ENCODE measurements around the gene TRERF1. TPM values are rescaled to one million over a fixed set of nuclear protein-coding genes. Genes with fewer than 3 reads are reported as not detected.
"Not testable (repeated sequence)": the region's sequence is repeated elsewhere in the genome, so short reads cannot be mapped to it uniquely, and the experiment has no call there.

TRERF1 gene
- 9.8 TPM for total RNA-seq

- H3K4me1 ChIP-seq (ENCODE audit: insufficient read depth, low read length), result peaks cover 50% of the 10 kb centered on the region
- no peaks in the 10 kb centered on the region for H3K27me3 ChIP-seq (ENCODE audit: insufficient read depth, low read length)
- no peaks in the 10 kb centered on the region for H3K9me3 ChIP-seq (ENCODE audit: low read depth, low read length)
- H3K4me3 ChIP-seq (ENCODE audit: low read length), result peak within 1 kb of the TSS; percentile 75
Measured at GRCh38 chr6:42451333-42452170, at the start of gene TRERF1. TRERF1 (minus strand) TSS chr6:42451926; CDS start chr6:42269590, 182,336 bp downstream.

GRCh38 chr6:42498473-42499128 lies 46.9 kb upstream of the TRERF1 start:
- no peak overlapping the region for H3K4me3 ChIP-seq (ENCODE audit: low read length)
- no peaks in the 10 kb centered on the region for H3K9me3 ChIP-seq (ENCODE audit: low read depth, low read length)
- H3K27me3 ChIP-seq (ENCODE audit: insufficient read depth, low read length), result no peaks in the 10 kb centered on the region
- H3K4me1 ChIP-seq (ENCODE audit: insufficient read depth, low read length), result no peaks in the 10 kb centered on the region

GRCh38 chr6:42493914-42494539 lies 42.3 kb upstream of the TRERF1 start:
- Histone ChIP-seq H3K9me3 (ENCODE audit: low read depth, low read length) (no peaks in the 10 kb centered on the region), H3K27me3 (ENCODE audit: insufficient read depth, low read length) (no peaks in the 10 kb centered on the region), H3K4me1 (ENCODE audit: insufficient read depth, low read length) (no peaks in the 10 kb centered on the region), H3K4me3 (ENCODE audit: low read length) (no peak overlapping the region)

GRCh38 chr6:42488129-42488528 lies 36.4 kb upstream of the TRERF1 start:
- Histone ChIP-seq H3K4me3 (ENCODE audit: low read length) (no peak overlapping the region), H3K9me3 (ENCODE audit: low read depth, low read length) (no peaks in the 10 kb centered on the region), H3K27me3 (ENCODE audit: insufficient read depth, low read length) (no peaks in the 10 kb centered on the region), H3K4me1 (ENCODE audit: insufficient read depth, low read length) (no peaks in the 10 kb centered on the region)

- H3K27me3 ChIP-seq (ENCODE audit: insufficient read depth, low read length), result no peaks in the 10 kb centered on the region
- no peaks in the 10 kb centered on the region for H3K4me1 ChIP-seq (ENCODE audit: insufficient read depth, low read length)
- H3K4me3 ChIP-seq (ENCODE audit: low read length), result no peak overlapping the region
- H3K9me3 ChIP-seq (ENCODE audit: low read depth, low read length), result no peaks in the 10 kb centered on the region
Measured at GRCh38 chr6:42484261-42484660, 32.5 kb upstream of the TRERF1 start.

GRCh38 chr6:42482174-42482573 lies 30.4 kb upstream of the TRERF1 start:
- H3K4me1 ChIP-seq (ENCODE audit: insufficient read depth, low read length), result no peaks in the 10 kb centered on the region
- no peaks in the 10 kb centered on the region for H3K27me3 ChIP-seq (ENCODE audit: insufficient read depth, low read length)
- H3K9me3 ChIP-seq (ENCODE audit: low read depth, low read length), result no peaks in the 10 kb centered on the region
- no peak overlapping the region for H3K4me3 ChIP-seq (ENCODE audit: low read length)

- H3K9me3 ChIP-seq (ENCODE audit: low read depth, low read length), result peaks cover 17% of the 10 kb centered on the region
- no peaks in the 10 kb centered on the region for H3K27me3 ChIP-seq (ENCODE audit: insufficient read depth, low read length)
- H3K4me3 ChIP-seq (ENCODE audit: low read length), result no peak overlapping the region
- H3K4me1 ChIP-seq (ENCODE audit: insufficient read depth, low read length), result no peaks in the 10 kb centered on the region
Measured at GRCh38 chr6:42471714-42472113, 20.0 kb upstream of the TRERF1 start.

- no peaks in the 10 kb centered on the region for H3K4me1 ChIP-seq (ENCODE audit: insufficient read depth, low read length)
- H3K27me3 ChIP-seq (ENCODE audit: insufficient read depth, low read length), result no peaks in the 10 kb centered on the region
- no peak overlapping the region for H3K4me3 ChIP-seq (ENCODE audit: low read length)
- peaks cover 17% of the 10 kb centered on the region for H3K9me3 ChIP-seq (ENCODE audit: low read depth, low read length)
Measured at GRCh38 chr6:42471142-42471541, 19.4 kb upstream of the TRERF1 start.

GRCh38 chr6:42468273-42468672 lies 16.5 kb upstream of the TRERF1 start:
- Histone ChIP-seq H3K4me3 (ENCODE audit: low read length) (no peak overlapping the region), H3K27me3 (ENCODE audit: insufficient read depth, low read length) (no peaks in the 10 kb centered on the region), H3K4me1 (ENCODE audit: insufficient read depth, low read length) (no peaks in the 10 kb centered on the region)

GRCh38 chr6:42467651-42468050 lies 15.9 kb upstream of the TRERF1 start:
- Histone ChIP-seq H3K4me3 (ENCODE audit: low read length) (no peak overlapping the region), H3K27me3 (ENCODE audit: insufficient read depth, low read length) (no peaks in the 10 kb centered on the region), H3K9me3 (ENCODE audit: low read depth, low read length) (peaks cover 17% of the 10 kb centered on the region), H3K4me1 (ENCODE audit: insufficient read depth, low read length) (no peaks in the 10 kb centered on the region)

More at GRCh38 chr6:42468273-42468672, 16.5 kb upstream of the TRERF1 start:
- H3K9me3 ChIP-seq (ENCODE audit: low read depth, low read length), result peaks cover 17% of the 10 kb centered on the region

GRCh38 chr6:42466470-42466869 lies 14.7 kb upstream of the TRERF1 start:
- H3K27me3 ChIP-seq (ENCODE audit: insufficient read depth, low read length); H3K4me3 ChIP-seq (ENCODE audit: low read length); H3K4me1 ChIP-seq (ENCODE audit: insufficient read depth, low read length): not testable (repeated sequence)
- H3K9me3 ChIP-seq (ENCODE audit: low read depth, low read length), result peaks cover 17% of the 10 kb centered on the region

- Histone ChIP-seq H3K27me3 (ENCODE audit: insufficient read depth, low read length) (no peaks in the 10 kb centered on the region), H3K9me3 (ENCODE audit: low read depth, low read length) (no peaks in the 10 kb centered on the region), H3K4me1 (ENCODE audit: insufficient read depth, low read length) (no peaks in the 10 kb centered on the region), H3K4me3 (ENCODE audit: low read length) (no peak overlapping the region)
Measured at GRCh38 chr6:42462474-42462972, 10.8 kb upstream of the TRERF1 start.

GRCh38 chr6:42460883-42461282 lies 9.2 kb upstream of the TRERF1 start:
- Histone ChIP-seq H3K9me3 (ENCODE audit: low read depth, low read length) (no peaks in the 10 kb centered on the region), H3K4me1 (ENCODE audit: insufficient read depth, low read length) (no peaks in the 10 kb centered on the region)

GRCh38 chr6:42459888-42460287 lies 8.2 kb upstream of the TRERF1 start:
- Histone ChIP-seq H3K4me1 (ENCODE audit: insufficient read depth, low read length) (no peaks in the 10 kb centered on the region), H3K9me3 (ENCODE audit: low read depth, low read length) (no peaks in the 10 kb centered on the region), H3K4me3 (ENCODE audit: low read length) (no peak overlapping the region), H3K27me3 (ENCODE audit: insufficient read depth, low read length) (no peaks in the 10 kb centered on the region)

More at GRCh38 chr6:42460883-42461282, 9.2 kb upstream of the TRERF1 start:
- no peak overlapping the region for H3K4me3 ChIP-seq (ENCODE audit: low read length)
- no peaks in the 10 kb centered on the region for H3K27me3 ChIP-seq (ENCODE audit: insufficient read depth, low read length)

- Histone ChIP-seq H3K9me3 (ENCODE audit: low read depth, low read length) (no peaks in the 10 kb centered on the region), H3K4me3 (ENCODE audit: low read length) (no peak overlapping the region), H3K27me3 (ENCODE audit: insufficient read depth, low read length) (no peaks in the 10 kb centered on the region), H3K4me1 (ENCODE audit: insufficient read depth, low read length) (peaks cover 31% of the 10 kb centered on the region)
Measured at GRCh38 chr6:42454428-42454791, 2.7 kb upstream of the TRERF1 start.

All from mononuclear cell (primary cell).